Mammary epithelial cell (primary cell): ENCODE data around the gene NMNAT2.

Experiments used
- CTCF ChIP-seq, 2 donors: IDR thresholded peaks in 1 of 2; conservative IDR thresholded peaks in 1 of 2; 2 replicates each; pipeline ENCODE4 v1.5.1; 2011 to 2012; ENCODE audit warnings: inconsistent platforms in 2 of 2, low read length in 2 of 2, mild to moderate bottlenecking in 2 of 2, control low read depth in 1 of 2, low read depth in 1 of 2; ENCODE audit not compliant: insufficient read depth in 1 of 2; ENCODE audit errors: extremely low read depth in 1 of 2
- EZH2 ChIP-seq: IDR thresholded peaks from 2 replicates; pipeline ENCODE4 v1.6.1; 2012; ENCODE audit warnings: low read length, inconsistent platforms, borderline replicate concordance

- no peak for TF ChIP-seq EZH2
- no peak for TF ChIP-seq CTCF (conservative IDR thresholded peaks at IDR 0.05 in 1 of 2, IDR thresholded peaks at IDR 0.05 in 1 of 2; ENCODE audit: extremely low read depth in 1 of 2, insufficient read depth in 1 of 2, low read depth in 1 of 2, low read length in 2 of 2)
Measured at GRCh38 chr1:183262628-183263200, 155.5 kb downstream of the NMNAT2 start.
